Measurements from ENCODE around the gene PACS2.

The PACS2 gene

DNA sequence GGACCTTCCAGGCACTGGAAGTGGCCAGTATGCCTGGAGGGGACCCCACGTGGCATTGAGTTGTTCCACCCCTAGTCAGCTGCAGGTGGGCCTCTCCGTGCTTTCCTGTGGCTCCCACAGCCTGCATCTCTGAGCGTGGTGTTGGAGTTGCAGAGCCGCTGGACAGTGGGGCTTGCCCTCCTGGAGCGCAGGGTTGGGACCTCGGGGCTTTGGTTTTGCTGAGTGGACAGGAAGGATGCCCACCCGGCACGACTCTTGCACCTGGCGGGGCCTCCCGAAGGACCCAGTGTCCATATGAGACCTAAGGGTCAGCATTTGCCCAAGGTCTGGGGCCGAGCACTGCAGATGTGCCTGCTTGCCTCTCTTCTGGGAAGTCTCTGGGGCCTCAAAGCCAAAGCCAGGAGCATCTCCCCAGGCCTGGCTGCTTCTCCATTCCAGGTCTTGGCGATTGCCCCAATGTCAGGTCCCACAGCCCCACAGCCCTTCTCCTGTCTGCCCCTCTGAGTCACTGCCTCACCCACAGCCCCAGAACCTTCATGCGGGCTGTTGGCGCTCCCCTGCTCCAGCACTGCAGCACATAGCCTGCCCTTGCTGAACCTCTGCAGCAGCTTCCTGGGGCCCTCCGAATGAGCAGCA, 1.5 kb downstream of the PACS2 start:
- Histone ChIP-seq H3K4me1 (ENCODE audit: control insufficient read depth, insufficient read depth, low read depth, low read length) (peaks cover 21% of the 10 kb centered on the region), H4K8ac (ENCODE audit: low read length) (no peak overlapping the region), H2AFZ (ENCODE audit: low read depth, low read length) (no peak overlapping the region), H3K27me3 (ENCODE audit: control insufficient read depth in 1 of 2, insufficient read depth in 1 of 2, low read length in 2 of 2) (no peaks in the 10 kb centered on the region), H2BK5ac (ENCODE audit: low read depth, low read length, poor library complexity, severe bottlenecking) (no peak overlapping the region), H3K27ac (ENCODE audit: low read length, poor library complexity, severe bottlenecking) (no peak overlapping the region), H3K23ac (ENCODE audit: low read length in 2 of 2) (peak overlapping the region in 1 of 2 experiments; percentile 88), H3K4me2 (ENCODE audit: low read length, poor library complexity, severe bottlenecking) (peak overlapping the region; percentile 55), H2BK15ac (ENCODE audit: low read depth, poor library complexity, severe bottlenecking) (no peak overlapping the region), H2AK5ac (ENCODE audit: low read length, severe bottlenecking) (no peak overlapping the region), H2BK120ac (ENCODE audit: low read depth, low read length) (no peak overlapping the region), H3K36me3 (ENCODE audit: control insufficient read depth in 1 of 2, insufficient read depth in 2 of 2, low read depth in 1 of 2, low read length in 2 of 2) (no peaks in the 10 kb centered on the region), H3K79me1 (replicated peaks; ENCODE audit: low read length, poor library complexity, severe bottlenecking) (peaks cover 16% of the 10 kb centered on the region), H2BK12ac (ENCODE audit: low read length in 2 of 2) (no peak overlapping the region), H3K18ac (ENCODE audit: low read depth in 1 of 2, low read length in 2 of 2) (peak overlapping the region in 1 of 2 experiments; percentile 48), H4K91ac (ENCODE audit: low read length) (no peak overlapping the region), H3K4me3 (ENCODE audit: insufficient read depth in 1 of 2, low read depth in 1 of 2, low read length in 2 of 2) (peak overlapping the region; percentile 14 to 92), H3K9ac (ENCODE audit: low read length) (peak overlapping the region; percentile 80), H3K4ac (ENCODE audit: low read depth in 1 of 2, low read length in 2 of 2) (no peak overlapping the region), H3K14ac (ENCODE audit: low read length in 2 of 2) (peak overlapping the region in 1 of 2 experiments; percentile 22), H3K9me3 (ENCODE audit: control insufficient read depth, low read length) (no peaks in the 10 kb centered on the region)
- 80% methylated on average over 15 of the region's 15 CpGs for WGBS
- peak; percentile 29 for DNase-seq

DNA sequence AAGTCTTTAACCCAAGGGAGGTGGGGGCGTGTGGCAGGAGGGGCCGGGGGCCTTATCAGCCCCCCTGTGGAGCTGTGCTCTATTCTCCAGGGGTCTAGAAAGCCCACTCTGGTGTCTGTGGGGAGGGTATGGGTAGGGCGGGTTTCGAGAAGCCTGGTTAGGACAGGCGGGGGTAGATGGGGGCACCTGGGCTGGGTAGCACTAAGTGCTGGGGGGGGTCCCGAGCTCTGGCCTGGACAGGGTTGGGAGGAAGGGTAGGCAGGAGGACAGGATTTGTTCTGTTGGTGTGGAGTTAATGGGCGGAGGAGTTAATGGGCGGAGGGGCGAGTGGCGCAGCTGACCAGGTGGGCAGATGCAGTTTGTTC, 2.0 kb downstream of the PACS2 start:
- Histone ChIP-seq H3K36me3 (ENCODE audit: control insufficient read depth in 1 of 2, insufficient read depth in 2 of 2, low read depth in 1 of 2, low read length in 2 of 2) (no peaks in the 10 kb centered on the region), H4K91ac (ENCODE audit: low read length) (no peak overlapping the region), H3K79me1 (replicated peaks; ENCODE audit: low read length, poor library complexity, severe bottlenecking) (peaks cover 16% of the 10 kb centered on the region), H2BK12ac (ENCODE audit: low read length in 2 of 2) (peak overlapping the region in 1 of 2 experiments; percentile 37), H3K27ac (ENCODE audit: low read length, poor library complexity, severe bottlenecking) (no peak overlapping the region), H3K9ac (ENCODE audit: low read length) (peak overlapping the region; percentile 67), H3K9me3 (ENCODE audit: control insufficient read depth, low read length) (no peaks in the 10 kb centered on the region), H3K4me3 (ENCODE audit: insufficient read depth in 1 of 2, low read depth in 1 of 2, low read length in 2 of 2) (peak overlapping the region in 1 of 2 experiments; percentile 92), H2BK120ac (ENCODE audit: low read depth, low read length) (no peak overlapping the region), H4K8ac (ENCODE audit: low read length) (no peak overlapping the region), H3K4ac (ENCODE audit: low read depth in 1 of 2, low read length in 2 of 2) (no peak overlapping the region), H3K4me1 (ENCODE audit: control insufficient read depth, insufficient read depth, low read depth, low read length) (peaks cover 21% of the 10 kb centered on the region), H3K18ac (ENCODE audit: low read depth in 1 of 2, low read length in 2 of 2) (no peak overlapping the region), H3K4me2 (ENCODE audit: low read length, poor library complexity, severe bottlenecking) (no peak overlapping the region), H3K27me3 (ENCODE audit: control insufficient read depth in 1 of 2, insufficient read depth in 1 of 2, low read length in 2 of 2) (no peaks in the 10 kb centered on the region), H2BK5ac (ENCODE audit: low read depth, low read length, poor library complexity, severe bottlenecking) (no peak overlapping the region), H2BK15ac (ENCODE audit: low read depth, poor library complexity, severe bottlenecking) (no peak overlapping the region), H2AFZ (ENCODE audit: low read depth, low read length) (no peak overlapping the region), H2AK5ac (ENCODE audit: low read length, severe bottlenecking) (no peak overlapping the region), H3K23ac (ENCODE audit: low read length in 2 of 2) (peak overlapping the region in 1 of 2 experiments; percentile 88), H3K14ac (ENCODE audit: low read length in 2 of 2) (no peak overlapping the region)
- no peak for DNase-seq
- WGBS, result 95% methylated on average over 10 of the region's 10 CpGs

DNA sequence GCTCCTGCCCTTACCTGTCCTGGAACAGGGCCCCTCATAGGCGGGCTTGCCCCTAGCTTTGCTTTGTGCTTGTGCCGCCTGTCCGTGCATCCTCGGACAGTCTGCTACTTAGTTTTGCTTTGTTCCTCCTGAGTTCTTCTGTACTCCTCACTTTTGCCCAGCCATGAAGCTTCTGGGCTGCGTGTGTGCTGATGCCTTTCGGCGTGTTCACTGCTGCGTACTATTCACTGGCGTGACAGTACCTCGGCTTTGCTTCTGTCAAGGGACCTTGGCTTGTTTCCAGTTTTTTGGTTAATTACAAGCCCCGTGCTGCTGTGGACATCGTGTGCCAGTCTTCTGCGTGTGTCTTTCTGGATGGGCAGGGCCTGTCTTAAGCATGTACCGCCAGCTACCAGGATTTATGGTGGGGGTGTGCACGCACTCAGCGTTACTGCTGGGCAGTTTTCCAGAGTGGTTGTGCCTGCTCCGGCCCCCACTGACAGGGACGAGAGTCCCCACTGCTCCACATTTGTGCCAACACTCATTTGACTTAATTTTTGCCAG, 2.5 kb downstream of the PACS2 start:
- peak overlapping the region in 1 of 2 experiments; percentile 92 for H3K4me3 ChIP-seq (ENCODE audit: insufficient read depth in 1 of 2, low read depth in 1 of 2, low read length in 2 of 2)
- no peak overlapping the region for H3K4ac ChIP-seq (ENCODE audit: low read depth in 1 of 2, low read length in 2 of 2)
- no peaks in the 10 kb centered on the region for H3K27me3 ChIP-seq (ENCODE audit: control insufficient read depth in 1 of 2, insufficient read depth in 1 of 2, low read length in 2 of 2)
- 93% methylated on average over 16 of the region's 18 CpGs for WGBS
- no peak overlapping the region for H2AK5ac ChIP-seq (ENCODE audit: low read length, severe bottlenecking)
- H2BK12ac ChIP-seq (ENCODE audit: low read length in 2 of 2), result peak overlapping the region in 1 of 2 experiments; percentile 37
- no peak overlapping the region for H3K27ac ChIP-seq (ENCODE audit: low read length, poor library complexity, severe bottlenecking)
- no peak overlapping the region for H3K14ac ChIP-seq (ENCODE audit: low read length in 2 of 2)
- peaks cover 16% of the 10 kb centered on the region for H3K79me1 ChIP-seq (replicated peaks; ENCODE audit: low read length, poor library complexity, severe bottlenecking)
- no peak overlapping the region for H2BK15ac ChIP-seq (ENCODE audit: low read depth, poor library complexity, severe bottlenecking)
- peak overlapping the region; percentile 67 for H3K9ac ChIP-seq (ENCODE audit: low read length)
- peaks cover 19% of the 10 kb centered on the region for H3K4me1 ChIP-seq (ENCODE audit: control insufficient read depth, insufficient read depth, low read depth, low read length)
- H4K91ac ChIP-seq (ENCODE audit: low read length), result no peak overlapping the region
- H4K8ac ChIP-seq (ENCODE audit: low read length), result no peak overlapping the region
- H3K36me3 ChIP-seq (ENCODE audit: control insufficient read depth in 1 of 2, insufficient read depth in 2 of 2, low read depth in 1 of 2, low read length in 2 of 2), result no peaks in the 10 kb centered on the region
- H2BK5ac ChIP-seq (ENCODE audit: low read depth, low read length, poor library complexity, severe bottlenecking), result no peak overlapping the region
- H3K23ac ChIP-seq (ENCODE audit: low read length in 2 of 2), result no peak overlapping the region
- no peaks in the 10 kb centered on the region for H3K9me3 ChIP-seq (ENCODE audit: control insufficient read depth, low read length)
- no peak overlapping the region for H2BK120ac ChIP-seq (ENCODE audit: low read depth, low read length)
- no peak overlapping the region for H3K18ac ChIP-seq (ENCODE audit: low read depth in 1 of 2, low read length in 2 of 2)
- no peak overlapping the region for H2AFZ ChIP-seq (ENCODE audit: low read depth, low read length)
- no peak for DNase-seq
- no peak overlapping the region for H3K4me2 ChIP-seq (ENCODE audit: low read length, poor library complexity, severe bottlenecking)

DNA sequence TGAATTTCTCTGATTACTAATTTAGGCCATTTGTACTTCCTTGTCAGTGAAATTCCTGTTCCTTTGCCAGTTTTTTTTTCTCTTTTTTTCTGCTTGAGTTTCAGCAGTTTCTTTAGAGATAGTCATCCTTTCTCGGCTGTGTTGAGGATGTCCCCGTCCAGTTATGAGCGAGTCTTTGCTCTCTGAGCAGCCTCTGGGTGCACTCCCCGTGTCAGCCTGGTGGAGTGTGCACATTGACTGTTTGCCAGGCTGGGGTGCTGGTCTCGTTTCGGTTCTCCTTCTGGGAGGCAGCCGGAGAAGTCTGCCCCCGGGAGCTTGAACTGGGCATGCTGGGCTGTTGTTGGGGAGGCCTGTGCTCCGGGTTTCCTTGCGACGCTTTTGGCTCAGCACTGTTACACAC, 3.0 kb downstream of the PACS2 start:
- WGBS, result 91% methylated on average over 11 of the region's 11 CpGs
- no peak overlapping the region for H3K14ac ChIP-seq (ENCODE audit: low read length in 2 of 2)
- no peak overlapping the region for H3K4me2 ChIP-seq (ENCODE audit: low read length, poor library complexity, severe bottlenecking)
- peaks cover 19% of the 10 kb centered on the region for H3K4me1 ChIP-seq (ENCODE audit: control insufficient read depth, insufficient read depth, low read depth, low read length)
- H2AFZ ChIP-seq (ENCODE audit: low read depth, low read length), result no peak overlapping the region
- H2BK12ac ChIP-seq (ENCODE audit: low read length in 2 of 2), result no peak overlapping the region
- peak overlapping the region in 1 of 2 experiments; percentile 92 for H3K4me3 ChIP-seq (ENCODE audit: insufficient read depth in 1 of 2, low read depth in 1 of 2, low read length in 2 of 2)
- H2AK5ac ChIP-seq (ENCODE audit: low read length, severe bottlenecking), result no peak overlapping the region
- no peak overlapping the region for H3K27ac ChIP-seq (ENCODE audit: low read length, poor library complexity, severe bottlenecking)
- H3K36me3 ChIP-seq (ENCODE audit: control insufficient read depth in 1 of 2, insufficient read depth in 2 of 2, low read depth in 1 of 2, low read length in 2 of 2), result no peaks in the 10 kb centered on the region
- H3K9me3 ChIP-seq (ENCODE audit: control insufficient read depth, low read length), result no peaks in the 10 kb centered on the region
- no peak overlapping the region for H3K18ac ChIP-seq (ENCODE audit: low read depth in 1 of 2, low read length in 2 of 2)
- peaks cover 16% of the 10 kb centered on the region for H3K79me1 ChIP-seq (replicated peaks; ENCODE audit: low read length, poor library complexity, severe bottlenecking)
- H4K91ac ChIP-seq (ENCODE audit: low read length), result no peak overlapping the region
- no peak overlapping the region for H2BK120ac ChIP-seq (ENCODE audit: low read depth, low read length)
- H3K9ac ChIP-seq (ENCODE audit: low read length), result peak overlapping the region; percentile 67
- no peak overlapping the region for H2BK5ac ChIP-seq (ENCODE audit: low read depth, low read length, poor library complexity, severe bottlenecking)
- no peak overlapping the region for H3K4ac ChIP-seq (ENCODE audit: low read depth in 1 of 2, low read length in 2 of 2)
- no peak overlapping the region for H4K8ac ChIP-seq (ENCODE audit: low read length)
- no peak overlapping the region for H3K23ac ChIP-seq (ENCODE audit: low read length in 2 of 2)
- H3K27me3 ChIP-seq (ENCODE audit: control insufficient read depth in 1 of 2, insufficient read depth in 1 of 2, low read length in 2 of 2), result no peaks in the 10 kb centered on the region
- H2BK15ac ChIP-seq (ENCODE audit: low read depth, poor library complexity, severe bottlenecking), result no peak overlapping the region
- peak; percentile 16 for DNase-seq

Measured in mesenchymal stem cell (in vitro differentiated cells and primary cell).